GM19452 (cell line): ENCODE data around the gene REPIN1.

Experiments
- ATAC-seq: cut with Tn5 transposase; IDR thresholded peaks from one replicate; pipeline ENCODE4 v1.9.1; 2021; ENCODE audit not compliant: unreplicated experiment

REPIN1 gene

DNA sequence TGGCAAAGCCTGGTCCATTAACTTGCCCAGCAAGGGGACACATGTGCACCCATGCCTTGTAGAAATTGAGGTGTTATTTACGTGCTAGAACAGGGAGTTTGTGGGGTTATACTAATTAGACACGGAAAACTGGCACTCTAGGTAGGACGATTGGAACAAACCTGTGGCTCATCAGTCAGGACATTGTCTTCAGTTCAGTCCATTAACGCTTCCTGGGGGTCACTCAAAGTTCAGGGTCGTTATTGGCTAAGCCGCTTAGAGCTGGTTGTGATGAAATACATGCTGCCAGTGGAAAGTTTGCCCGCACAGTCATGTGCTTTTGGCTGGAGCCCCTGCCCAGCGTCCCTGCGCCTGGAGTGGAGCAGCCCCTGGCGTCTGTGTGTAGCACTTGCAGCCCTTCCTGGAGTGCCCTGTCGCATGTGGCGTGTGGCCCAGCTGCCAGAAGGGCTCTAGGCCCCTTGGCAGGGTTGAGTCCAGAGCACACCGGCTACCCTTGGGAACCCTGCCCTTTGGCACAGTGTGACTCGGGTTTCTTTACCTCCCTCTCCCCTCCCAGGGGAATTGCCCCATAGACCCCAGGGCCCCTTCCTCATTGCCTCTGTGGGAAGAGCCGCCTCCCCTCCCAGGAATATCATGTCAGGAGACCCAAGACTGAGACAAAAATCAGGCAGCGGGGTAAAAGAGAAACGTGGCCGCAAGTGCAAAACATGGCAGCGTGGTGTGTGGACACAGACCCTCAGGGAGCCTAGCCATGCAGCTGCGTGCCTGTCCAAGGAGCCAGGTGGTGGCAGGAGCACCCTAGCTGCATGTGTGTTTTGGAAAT is 20.3 kb downstream of the REPIN1 start:
- no peak for ATAC-seq

DNA sequence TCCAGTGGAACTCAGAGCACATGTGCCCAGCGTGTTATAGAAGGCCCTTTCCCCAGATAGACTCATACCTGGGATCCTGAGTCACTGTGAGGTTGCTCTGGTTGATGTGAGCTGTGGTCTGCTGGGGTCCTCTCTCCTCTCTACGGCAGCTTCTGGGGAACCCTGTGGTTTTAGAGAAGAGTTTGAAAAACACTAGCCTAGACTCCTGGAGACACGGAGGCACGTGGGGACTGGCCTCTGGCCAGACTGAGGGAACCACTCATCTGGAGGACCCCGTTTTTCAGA is 20.9 kb downstream of the REPIN1 start:
- ATAC-seq = no peak

DNA sequence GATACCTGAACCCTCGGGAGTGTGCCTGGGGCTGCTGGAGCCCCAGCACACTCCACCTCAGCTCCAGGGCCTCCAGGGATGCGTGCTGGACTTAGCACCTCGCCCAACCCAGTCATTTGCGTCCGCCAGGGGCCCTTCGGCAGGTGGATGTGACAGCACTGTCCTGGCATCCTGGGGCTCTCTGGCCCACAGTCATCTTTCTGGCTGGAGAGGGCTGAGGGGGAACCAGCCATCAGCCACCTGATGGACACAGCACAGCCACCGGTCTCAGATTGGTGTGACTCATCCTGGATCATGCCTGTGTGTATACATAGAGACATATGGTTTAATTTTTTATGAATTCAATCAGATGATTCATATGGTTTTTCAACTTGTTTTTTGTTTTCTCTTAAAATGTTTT is 21.6 kb downstream of the REPIN1 start:
- no peak for ATAC-seq

DNA sequence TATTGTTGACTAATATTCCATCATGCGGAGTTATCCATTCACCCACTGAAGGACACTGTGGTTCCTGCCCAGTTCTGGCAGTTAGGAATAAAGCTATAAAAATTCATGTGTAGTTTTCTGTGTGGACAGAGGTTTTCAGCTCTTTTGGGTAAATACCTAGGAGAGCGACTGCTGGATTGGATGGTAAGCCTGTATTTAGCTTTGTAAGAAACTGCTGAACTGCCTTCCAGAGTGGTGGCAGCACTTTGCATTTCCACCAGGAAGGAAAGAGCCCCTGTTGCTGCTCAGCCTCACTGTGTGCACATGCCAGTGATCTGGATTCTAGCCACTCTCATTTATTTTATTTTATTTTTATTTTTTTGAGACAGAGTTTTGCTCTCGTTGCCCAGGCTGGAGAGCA is 24.7 kb downstream of the REPIN1 start:
- ATAC-seq = no peak

DNA sequence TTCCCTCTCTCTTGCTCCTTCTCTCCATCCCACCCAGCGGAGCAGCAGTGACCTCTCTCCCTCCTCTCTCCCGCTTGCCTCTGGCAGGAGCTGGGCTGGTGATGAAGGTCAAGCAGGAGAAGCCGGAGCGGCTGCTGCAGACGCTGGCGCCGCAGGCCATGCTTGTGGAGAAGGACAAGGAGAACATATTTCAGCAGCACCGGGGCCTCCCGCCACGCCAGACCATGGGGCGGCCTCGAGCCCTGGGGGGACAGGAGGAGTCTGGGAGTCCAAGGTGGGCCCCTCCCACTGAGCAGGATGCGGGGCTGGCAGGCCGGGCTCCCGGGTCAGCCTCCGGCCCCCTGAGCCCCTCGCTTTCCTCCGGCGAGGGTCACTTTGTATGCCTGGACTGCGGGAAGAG is 27.8 kb downstream of the REPIN1 start:
- no peak for ATAC-seq

DNA sequence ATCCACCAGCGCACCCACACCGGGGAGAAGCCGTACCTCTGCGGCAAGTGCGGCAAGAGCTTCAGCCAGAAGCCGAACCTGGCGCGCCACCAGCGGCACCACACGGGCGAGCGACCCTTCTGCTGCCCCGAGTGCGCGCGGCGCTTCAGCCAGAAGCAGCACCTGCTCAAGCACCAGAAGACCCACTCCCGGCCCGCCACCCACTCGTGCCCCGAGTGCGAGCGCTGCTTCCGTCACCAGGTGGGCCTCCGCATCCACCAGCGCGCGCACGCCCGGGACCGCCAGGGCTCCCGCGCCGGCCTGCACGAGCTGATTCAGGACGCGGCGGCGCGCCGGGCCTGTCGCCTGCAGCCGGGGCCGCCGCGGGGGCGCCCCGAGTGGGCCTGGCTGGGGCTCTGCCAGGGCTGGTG is 28.2 kb downstream of the REPIN1 start:
- ATAC-seq = no peak

DNA sequence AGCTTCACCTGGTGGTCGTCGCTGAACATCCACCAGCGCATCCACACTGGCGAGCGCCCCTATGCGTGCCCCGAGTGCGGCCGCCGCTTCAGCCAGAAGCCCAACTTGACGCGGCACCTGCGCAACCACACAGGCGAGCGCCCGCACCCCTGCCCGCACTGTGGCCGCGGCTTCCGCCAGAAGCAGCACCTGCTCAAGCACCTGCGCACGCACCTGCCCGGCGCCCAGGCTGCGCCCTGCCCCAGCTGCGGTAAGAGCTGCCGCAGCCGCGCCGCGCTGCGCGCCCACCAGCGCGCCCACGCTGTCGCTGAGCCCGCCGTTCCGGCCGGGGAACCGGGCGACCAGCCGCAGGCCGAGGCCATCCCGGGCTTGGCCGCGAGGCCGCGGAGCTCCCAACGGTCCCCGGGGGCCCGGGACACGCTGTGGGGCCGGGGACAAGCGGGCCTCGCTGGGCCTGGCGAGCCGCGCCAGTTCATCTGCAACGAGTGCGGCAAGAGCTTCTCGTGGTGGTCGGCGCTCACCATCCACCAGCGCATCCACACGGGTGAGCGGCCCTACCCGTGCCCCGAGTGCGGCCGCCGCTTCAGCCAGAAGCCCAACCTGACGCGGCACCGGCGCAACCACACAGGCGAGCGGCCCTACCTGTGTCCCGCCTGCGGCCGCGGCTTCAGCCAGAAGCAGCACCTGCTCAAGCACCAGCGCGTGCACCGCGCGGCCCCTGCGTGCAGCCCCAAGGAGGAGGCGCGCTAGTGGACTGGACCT is 28.9 kb downstream of the REPIN1 start:
- no peak for ATAC-seq

DNA sequence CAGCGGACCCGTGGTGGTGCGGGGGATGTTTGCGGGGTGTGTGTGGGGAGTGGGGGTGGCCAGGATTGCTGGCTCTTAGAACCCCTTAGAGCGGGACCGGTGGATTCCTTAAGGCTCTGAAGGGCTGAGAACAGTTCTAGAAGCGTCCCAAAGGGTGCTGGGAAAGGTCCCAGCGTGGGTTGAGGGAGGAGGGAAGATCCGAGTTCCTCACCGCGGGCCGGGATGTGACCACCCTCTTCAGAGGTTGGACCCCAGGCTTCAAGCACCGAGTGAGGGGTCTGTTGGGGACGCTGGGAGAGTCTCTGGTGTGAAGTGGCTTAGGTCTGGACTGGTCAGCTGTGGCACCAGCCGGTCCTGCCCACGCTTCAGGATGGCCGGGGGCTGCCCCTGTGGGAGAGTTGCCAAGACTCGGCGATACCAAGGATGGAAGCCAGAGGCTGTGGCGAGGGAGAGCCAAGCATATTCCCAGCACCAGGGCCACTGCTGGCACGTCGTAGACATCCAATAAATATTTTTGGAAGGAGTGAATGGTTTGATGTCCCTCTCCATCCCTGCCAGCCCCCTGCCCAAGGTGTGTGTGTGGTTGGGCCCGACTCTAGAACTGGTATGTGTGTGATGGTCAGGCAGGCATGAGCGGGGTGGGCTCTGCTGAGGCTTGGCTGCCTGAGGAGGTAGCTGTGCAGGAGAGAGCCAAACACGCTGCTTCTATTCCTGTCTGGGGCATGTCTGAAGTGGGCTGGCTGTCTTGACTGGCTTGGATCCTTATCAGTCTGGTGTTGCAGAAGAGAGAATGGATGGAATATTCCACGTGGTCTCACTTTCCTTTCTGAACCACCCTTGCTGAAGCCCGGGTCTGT is 29.7 kb downstream of the REPIN1 start:
- ATAC-seq = no peak

DNA sequence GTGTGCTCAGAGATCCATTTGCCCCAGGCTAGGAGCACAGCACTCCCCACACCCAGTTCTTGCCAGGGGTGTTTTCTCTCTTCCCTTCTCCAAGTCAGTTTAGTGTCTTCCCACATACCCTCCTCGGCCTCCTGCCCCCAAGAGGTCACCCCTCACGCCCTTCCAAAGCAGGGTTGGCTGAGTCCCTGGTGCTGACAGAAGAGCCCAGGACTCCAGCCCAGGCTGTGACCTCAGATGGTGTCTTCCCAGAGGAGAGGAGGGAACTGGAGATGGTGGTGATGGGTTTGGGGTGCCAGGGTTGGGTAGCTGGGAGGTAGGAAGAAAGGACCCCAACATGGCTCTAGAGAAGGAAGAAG is 30.3 kb downstream of the REPIN1 start:
- ATAC-seq = no peak

DNA sequence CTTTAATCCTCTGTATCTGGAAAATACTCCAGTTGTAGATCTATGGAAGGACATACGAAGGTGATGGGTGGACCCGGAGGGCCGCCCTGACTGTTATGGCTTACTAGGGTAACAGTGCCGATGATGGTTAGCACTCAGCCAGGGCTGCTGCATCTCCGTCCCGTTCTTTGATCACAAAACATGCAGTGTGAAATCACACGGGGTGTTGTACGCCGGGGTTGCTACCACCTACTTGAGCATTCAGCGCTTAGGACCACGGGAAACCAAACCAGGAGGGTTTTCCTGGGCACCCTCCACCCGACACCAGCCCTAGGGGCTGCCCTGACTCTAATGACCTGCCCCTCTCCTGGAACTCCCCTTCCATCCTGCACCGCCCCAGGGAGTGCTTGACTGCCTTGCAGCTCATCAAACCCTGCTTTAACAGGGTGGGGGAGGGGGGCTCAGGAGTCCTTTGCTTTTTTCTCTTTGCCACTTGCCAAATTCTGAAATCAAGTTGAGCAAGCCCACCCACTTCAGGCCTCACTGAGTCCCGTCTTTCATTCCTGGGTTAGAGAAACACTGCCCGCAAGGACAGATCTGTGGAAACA is 30.9 kb downstream of the REPIN1 start:
- ATAC-seq = no peak

DNA sequence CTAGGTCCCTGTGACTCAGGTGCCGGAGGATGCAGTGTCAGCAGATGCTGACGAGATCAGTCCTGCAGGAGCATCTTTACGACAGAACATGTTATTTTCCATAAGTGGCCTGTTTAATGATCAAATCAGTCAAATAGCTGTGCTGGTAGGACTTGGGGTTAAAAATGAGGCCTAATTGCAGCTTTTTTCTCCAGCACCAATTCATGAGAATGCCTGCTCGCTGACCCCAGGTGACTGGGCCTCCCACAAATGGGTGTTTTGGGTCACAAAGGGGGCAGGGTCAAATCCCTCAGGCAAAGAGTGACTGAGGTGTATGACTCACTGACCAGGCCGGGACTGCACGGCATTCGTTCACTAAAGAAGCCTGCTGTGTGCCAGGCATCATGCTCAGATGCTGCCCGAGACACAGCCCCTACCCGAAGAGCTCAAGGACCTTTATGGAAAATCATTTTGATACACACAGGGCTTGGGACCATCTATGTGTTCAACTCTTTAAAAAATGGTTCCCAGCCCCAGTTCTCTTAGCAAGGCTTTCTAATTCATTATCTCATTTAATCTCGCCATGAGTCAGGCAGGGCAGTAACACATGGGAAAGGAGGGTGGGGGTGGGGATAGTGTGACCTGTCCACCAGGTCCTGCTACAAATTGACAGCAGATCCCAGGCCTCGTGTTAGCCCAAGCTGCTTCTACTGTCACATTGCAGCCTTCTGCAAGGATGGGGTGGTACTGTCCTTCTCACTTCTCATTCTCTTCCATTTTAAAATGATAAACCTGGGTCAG is 31.6 kb downstream of the REPIN1 start:
- no peak for ATAC-seq

DNA sequence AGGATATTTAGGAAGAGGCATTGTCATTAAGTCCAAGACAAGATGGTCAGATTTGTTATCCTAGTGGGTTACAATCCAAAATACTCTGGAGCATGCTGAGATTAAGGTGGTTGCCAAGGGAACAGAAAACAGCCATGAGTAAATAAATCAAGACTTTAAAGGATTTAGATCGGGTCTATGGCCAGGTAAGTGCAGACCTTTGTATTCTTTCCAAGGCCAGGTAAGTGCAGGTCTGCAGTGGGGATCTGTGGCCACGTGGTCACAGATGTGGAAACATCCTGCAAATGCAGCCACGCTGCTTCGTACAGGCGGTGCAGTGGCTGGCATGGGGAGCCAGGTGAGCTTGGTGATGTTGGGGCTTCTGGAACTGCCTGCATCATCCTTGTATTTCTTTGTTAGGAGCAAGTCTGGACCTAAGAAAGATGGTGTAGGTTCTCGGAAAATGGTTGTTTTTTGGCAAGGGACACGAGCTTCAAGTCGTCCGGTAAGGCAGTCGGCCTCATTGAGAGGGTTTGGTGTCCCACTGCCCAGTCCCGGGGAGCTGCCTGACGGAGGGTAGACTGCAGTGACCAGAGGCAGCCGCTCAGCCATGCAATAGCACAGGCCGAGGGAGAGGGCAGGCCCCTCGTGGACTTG is 32.3 kb downstream of the REPIN1 start:
- ATAC-seq = no peak

DNA sequence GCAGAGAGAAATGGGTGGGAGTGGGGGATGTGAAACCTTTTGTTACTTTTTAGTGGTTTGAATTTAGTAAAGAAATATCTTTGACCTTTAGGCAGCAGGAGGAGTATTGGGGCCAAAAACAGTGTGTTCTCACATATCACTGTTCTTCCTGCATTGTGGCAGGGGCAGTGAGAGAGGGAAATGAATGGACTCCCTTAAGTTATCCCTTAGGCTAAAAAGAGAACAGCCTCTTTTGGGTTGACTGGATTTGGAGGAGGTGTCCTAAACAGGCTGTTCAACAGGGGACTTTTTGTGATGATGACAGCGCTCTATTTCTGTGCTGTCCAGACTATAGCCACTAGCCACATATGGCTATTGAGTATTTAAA is 32.8 kb downstream of the REPIN1 start:
- no peak for ATAC-seq

DNA sequence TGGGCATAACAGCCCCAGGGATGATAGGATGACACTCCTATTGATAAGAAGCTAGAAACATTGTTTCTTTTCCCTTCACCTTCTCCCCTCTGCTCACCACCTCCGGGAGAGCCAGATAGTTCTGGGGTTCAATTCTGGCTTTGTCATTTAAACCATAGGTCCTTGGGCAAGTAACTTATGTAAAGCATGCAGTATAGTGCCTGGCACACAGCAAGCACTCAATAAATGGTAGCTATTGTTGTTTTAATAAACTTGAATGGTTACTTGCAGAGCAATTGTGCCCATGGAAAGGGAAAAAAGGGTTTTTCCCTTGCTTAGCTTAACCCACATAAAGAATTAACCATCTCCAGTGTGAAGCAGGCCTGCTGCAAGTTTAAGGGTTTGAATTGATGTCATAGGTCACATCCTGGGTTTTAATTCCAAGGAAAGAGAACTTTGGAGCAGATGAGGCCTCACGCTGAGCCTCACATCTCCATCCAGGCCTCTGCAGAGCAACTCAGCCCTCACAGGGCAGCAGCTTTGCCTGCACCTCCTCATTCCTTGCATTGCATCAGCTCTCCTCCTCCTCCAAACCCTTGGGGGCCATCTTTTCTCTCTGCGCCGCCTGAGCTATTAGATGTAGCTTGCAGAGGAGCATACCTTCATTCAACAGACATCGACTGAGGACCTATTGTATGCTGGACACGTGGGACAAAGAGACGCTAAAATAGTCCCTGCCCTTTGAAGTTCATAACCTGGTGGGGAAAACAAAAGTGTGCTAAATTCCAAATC is 33.4 kb downstream of the REPIN1 start:
- ATAC-seq = no peak

DNA sequence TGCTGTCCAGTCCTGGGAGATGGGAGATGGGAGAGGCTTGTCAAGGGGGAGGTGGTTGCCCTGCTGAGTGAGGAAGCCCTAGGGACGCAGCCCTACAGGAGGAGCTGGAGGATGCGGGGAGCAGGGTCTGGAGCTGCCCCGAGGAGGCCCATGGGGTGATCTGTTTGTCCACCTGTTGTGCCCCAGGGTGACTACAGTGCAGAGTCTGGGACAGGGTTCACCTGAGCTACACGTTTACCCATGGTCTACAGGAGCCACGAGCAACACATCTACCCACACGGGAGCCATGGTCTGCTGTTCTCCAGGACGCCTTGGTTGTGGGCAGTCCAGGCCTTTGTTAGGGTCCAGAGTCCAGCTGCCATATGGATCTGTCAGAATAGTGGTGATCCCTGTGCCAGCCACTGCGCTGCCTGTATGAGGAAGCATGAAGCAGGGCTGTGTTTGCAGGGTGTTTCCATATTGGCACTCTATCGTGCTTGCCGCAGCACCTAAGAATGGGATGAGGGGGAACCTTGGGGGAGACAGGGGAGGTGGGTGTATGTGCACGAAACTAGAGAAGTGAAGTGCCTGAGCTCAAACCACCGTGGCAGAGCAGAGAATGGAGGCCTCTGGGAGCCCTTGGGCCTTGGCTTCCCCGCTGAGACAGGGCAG is 34.2 kb downstream of the REPIN1 start:
- no peak for ATAC-seq

DNA sequence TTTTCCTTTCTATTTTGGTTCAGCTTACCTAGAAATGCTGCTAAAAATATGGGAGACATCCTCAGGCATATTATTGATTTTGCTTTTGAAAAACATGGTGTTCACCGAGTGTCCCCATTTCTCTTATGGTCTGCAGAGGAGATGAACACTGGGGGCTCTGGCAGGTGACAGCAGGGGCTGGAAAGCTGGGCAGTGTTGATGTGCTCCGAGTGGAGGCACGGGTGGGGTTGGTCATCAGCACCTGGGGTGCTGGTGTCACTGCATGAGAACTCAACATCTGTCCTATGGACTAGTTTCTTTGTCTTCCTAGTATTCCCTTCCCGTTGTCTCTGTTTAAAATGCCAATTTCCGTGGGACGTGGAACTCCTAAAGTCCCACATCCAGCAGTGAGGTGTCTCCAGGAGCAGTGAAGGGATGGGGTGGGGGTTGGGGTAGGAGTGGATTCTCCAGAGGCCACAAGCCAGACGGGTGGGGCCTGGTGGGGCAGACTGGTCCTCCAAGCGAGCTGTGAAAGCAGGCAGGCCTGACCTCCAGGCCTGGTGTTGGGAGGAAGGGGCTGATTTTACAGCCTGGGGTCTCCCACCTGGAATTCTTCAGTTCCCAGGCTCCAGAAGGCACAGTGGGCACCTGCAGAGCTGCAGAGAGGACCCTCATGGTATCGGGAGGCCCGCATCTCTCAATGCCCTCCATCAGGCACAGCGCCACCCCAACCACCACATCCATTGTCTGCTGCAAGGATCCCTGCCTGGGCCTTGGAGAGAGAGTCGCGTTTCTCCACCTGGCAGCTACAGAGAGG is 35.0 kb downstream of the REPIN1 start:
- ATAC-seq = no peak

DNA sequence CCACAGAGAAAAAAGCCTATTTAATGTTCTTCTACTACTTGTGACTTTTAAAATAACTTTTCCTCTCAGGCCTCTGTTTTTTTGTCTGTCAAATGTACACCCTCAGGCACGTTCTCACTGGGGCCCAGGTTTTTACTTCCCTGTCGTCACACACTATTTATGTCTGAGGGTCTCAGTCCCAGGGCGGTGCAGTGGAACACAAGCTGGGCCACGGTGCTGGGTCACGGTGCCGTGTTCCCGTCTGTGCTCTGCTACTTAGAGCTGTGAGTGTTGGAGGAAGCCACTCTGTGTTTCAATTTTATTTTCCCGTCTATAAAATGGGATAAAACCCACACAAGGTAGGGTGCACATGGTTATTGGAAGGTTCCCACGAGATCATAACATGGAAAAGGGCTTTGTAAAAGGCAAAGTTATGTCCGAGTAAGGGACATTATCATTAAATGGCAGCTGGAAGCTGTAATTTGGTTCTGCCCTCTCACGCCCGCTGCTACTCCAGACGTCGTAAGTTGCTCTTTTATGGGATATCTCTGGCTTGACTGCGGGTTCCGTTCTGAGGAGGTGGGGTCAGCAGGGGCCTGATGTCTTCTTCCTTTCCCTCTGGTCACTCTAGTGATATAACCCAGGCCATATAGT is 35.7 kb downstream of the REPIN1 start:
- no peak for ATAC-seq
